H1 (cell line): Measurements from ENCODE around the gene ADD1. TPM values are rescaled to one million over a fixed set of nuclear protein-coding genes. Genes with fewer than 3 reads are reported as not detected.

Experiments
- CTCF ChIA-PET: fragments of 300-600 bp; sonication (Branson Sonifier 250); formaldehyde crosslinking; loops from one replicate; lab custom pipeline; 2021; ENCODE audit not compliant: partially characterized antibody; lab: Charles Lee
- POLR2A ChIA-PET: fragments of 300-600 bp; sonication (Branson Sonifier 250); formaldehyde crosslinking; loops from one replicate; lab custom pipeline; 2021; ENCODE audit warnings: inconsistent platforms; ENCODE audit not compliant: partially characterized antibody; lab: Charles Lee
- DNase-seq, 2 experiments: peaks; one replicate each; pipeline versions ENCODE4 v3.0.0 to v3.0.0-alpha.2; 2010 to 2022; ENCODE audit warnings: low spot score in 2 of 2, low read depth in 1 of 2, mixed read lengths in 1 of 2
- FAIRE-seq: peaks from 2 replicates; lab custom pipeline; 2011; peaks lifted over from hg19 to GRCh38; lab: Jason Lieb, UNC
- H2AFZ ChIP-seq: 2 replicates; pipeline ENCODE4 v1.8.1; 2012; ENCODE audit warnings: low read length, inconsistent platforms
- H2AK5ac ChIP-seq: 2 replicates; pipeline ENCODE4 v1.6.1; 2013; ENCODE audit warnings: low read depth, low read length
- H2BK120ac ChIP-seq: replicated peaks from 2 replicates; pipeline ENCODE3; 2013; ENCODE audit warnings: low read depth, low read length, inconsistent platforms
- H2BK12ac ChIP-seq: 2 replicates; pipeline ENCODE4 v1.6.1; 2013; ENCODE audit warnings: low read depth, low read length
- H2BK15ac ChIP-seq: 2 replicates; pipeline ENCODE4 v1.6.1; 2013; ENCODE audit warnings: low read length
- H2BK20ac ChIP-seq: 2 replicates; pipeline ENCODE4 v1.6.1; 2013; ENCODE audit warnings: low read length
- H2BK5ac ChIP-seq: 2 replicates; pipeline ENCODE4 v1.6.1; 2013; ENCODE audit warnings: low read depth, low read length
- H3K14ac ChIP-seq: 2 replicates; pipeline ENCODE4 v1.6.1; 2013; ENCODE audit warnings: inconsistent platforms; ENCODE audit not compliant: insufficient read length
- H3K18ac ChIP-seq: 2 replicates; pipeline ENCODE4 v1.6.1; 2013; ENCODE audit warnings: low read length; ENCODE audit errors: extremely low read depth
- H3K23ac ChIP-seq: 2 replicates; pipeline ENCODE4 v1.6.1; 2013; ENCODE audit warnings: inconsistent platforms; ENCODE audit not compliant: insufficient read length
- H3K23me2 ChIP-seq: 2 replicates; pipeline ENCODE4 v1.6.1; 2013; ENCODE audit warnings: low read depth, low read length
- H3K27ac ChIP-seq: 2 replicates; pipeline ENCODE4 v1.6.1; 2011; ENCODE audit warnings: low read depth, low read length, inconsistent platforms
- H3K27me3 ChIP-seq, 4 experiments: replicated peaks in 1 of 4; 1 replicate in 1 of 4; 2 replicates in 3 of 4; pipeline versions ENCODE4 v1.6.1 to v1.8.1; 2011 to 2013; ENCODE audit warnings: low read length in 3 of 4, mild to moderate bottlenecking in 3 of 4, inconsistent platforms in 2 of 4, mixed read lengths in 2 of 4, moderate library complexity in 1 of 4; ENCODE audit not compliant: control insufficient read depth in 3 of 4, insufficient read depth in 3 of 4; ENCODE audit errors: extremely low read depth in 1 of 4
- H3K36me3 ChIP-seq, 4 experiments: 2 replicates each; pipeline versions ENCODE4 v1.6.1 to v1.8.1; 2011 to 2013; ENCODE audit warnings: mild to moderate bottlenecking in 4 of 4, low read length in 3 of 4, moderate library complexity in 2 of 4, control low read depth in 1 of 4, inconsistent platforms in 1 of 4; ENCODE audit not compliant: insufficient read depth in 4 of 4, control insufficient read depth in 2 of 4
- H3K4ac ChIP-seq: replicated peaks from 2 replicates; pipeline ENCODE3; 2013; ENCODE audit warnings: low read length, low read depth, mixed read lengths, inconsistent platforms; ENCODE audit not compliant: insufficient read length
- H3K4me1 ChIP-seq, 4 experiments: replicated peaks in 1 of 4; 1 replicate in 1 of 4; 2 replicates in 3 of 4; pipeline versions ENCODE4 v1.6.1 to v1.8.1; 2011 to 2013; ENCODE audit warnings: low read length in 3 of 4, inconsistent platforms in 2 of 4, mixed read lengths in 1 of 4; ENCODE audit not compliant: insufficient read depth in 4 of 4, control insufficient read depth in 3 of 4
- H3K4me2 ChIP-seq, 2 experiments: 2 replicates each; pipeline versions ENCODE4 v1.6.1 to v1.8.1; 2011 to 2013; ENCODE audit warnings: low read depth in 2 of 2, low read length in 2 of 2, control low read depth in 1 of 2, inconsistent platforms in 1 of 2, mild to moderate bottlenecking in 1 of 2; ENCODE audit not compliant: insufficient read depth in 1 of 2
- H3K4me3 ChIP-seq, 4 experiments: fragments of 200-600, 300-600 bp in 1 of 4; sonication (generic), shearing (Covaris generic), sonication (Bioruptor Twin) in 1 of 4; 2 replicates each; pipeline versions ENCODE4 v1.5.1 to v1.8.1; 2011 to 2016; ENCODE audit warnings: low read length in 4 of 4, low read depth in 3 of 4, control low read depth in 2 of 4, inconsistent platforms in 2 of 4, mild to moderate bottlenecking in 2 of 4, mixed read lengths in 1 of 4, moderate library complexity in 1 of 4; ENCODE audit not compliant: insufficient read depth in 2 of 4; ENCODE audit errors: extremely low read depth in 1 of 4
- H3K56ac ChIP-seq: replicated peaks from 2 replicates; pipeline ENCODE3; 2013; ENCODE audit warnings: low read depth, mild to moderate bottlenecking, mixed read lengths, low read length, inconsistent platforms; ENCODE audit not compliant: insufficient read length
- H3K79me1 ChIP-seq: 2 replicates; pipeline ENCODE4 v1.6.1; 2013; ENCODE audit warnings: low read depth, low read length, control low read depth
- H3K79me2 ChIP-seq, 2 experiments: 2 replicates each; pipeline versions ENCODE4 v1.6.1 to v1.8.1; 2012 to 2013; ENCODE audit warnings: low read length in 2 of 2, mild to moderate bottlenecking in 2 of 2, inconsistent platforms in 1 of 2; ENCODE audit not compliant: insufficient read depth in 2 of 2, control insufficient read depth in 1 of 2
- H3K9ac ChIP-seq, 4 experiments: replicated peaks in 1 of 4; 1 replicate in 1 of 4; 2 replicates in 3 of 4; pipeline versions ENCODE4 v1.6.1 to v1.8.1; 2011 to 2013; ENCODE audit warnings: low read depth in 3 of 4, low read length in 3 of 4, control low read depth in 2 of 4, mild to moderate bottlenecking in 2 of 4, moderate library complexity in 2 of 4, inconsistent platforms in 1 of 4; ENCODE audit errors: extremely low read depth in 1 of 4
- H3K9me3 ChIP-seq, 2 experiments: 2 replicates each; pipeline versions ENCODE4 v1.6.1 to v1.8.1; 2012 to 2013; ENCODE audit warnings: mild to moderate bottlenecking in 2 of 2, moderate library complexity in 2 of 2, control low read depth in 1 of 2, inconsistent platforms in 1 of 2, low read depth in 1 of 2, low read length in 1 of 2, mixed read lengths in 1 of 2; ENCODE audit not compliant: insufficient read depth in 2 of 2
- H4K20me1 ChIP-seq, 2 experiments: replicated peaks in 1 of 2; 2 replicates each; pipeline versions ENCODE3 to v1.8.1; 2011 to 2013; ENCODE audit warnings: inconsistent platforms in 2 of 2, low read length in 2 of 2, mild to moderate bottlenecking in 1 of 2; ENCODE audit not compliant: insufficient read depth in 2 of 2, control insufficient read depth in 1 of 2
- H4K5ac ChIP-seq: 2 replicates; pipeline ENCODE4 v1.6.1; 2013; ENCODE audit warnings: low read length, low read depth, mixed read lengths, inconsistent platforms; ENCODE audit not compliant: insufficient read length
- H4K8ac ChIP-seq: 2 replicates; pipeline ENCODE4 v1.8.0; 2013; ENCODE audit warnings: mild to moderate bottlenecking, moderate library complexity, low read length, inconsistent platforms; ENCODE audit not compliant: insufficient read depth; ENCODE audit errors: extremely low read depth
- H4K91ac ChIP-seq: replicated peaks from 2 replicates; pipeline ENCODE3; 2013; ENCODE audit warnings: low read length, mixed read lengths, inconsistent platforms; ENCODE audit not compliant: insufficient read length
- JUN ChIP-seq: IDR thresholded peaks from 2 replicates; pipeline ENCODE4 v1.6.1; 2011; ENCODE audit warnings: low read depth, mild to moderate bottlenecking, improper control_type of control experiment, low read length
- KDM1A ChIP-seq: fragments of 200-600, 300-600 bp; sonication (generic); IDR thresholded peaks from 2 replicates; pipeline ENCODE4 v1.7.1; 2016; ENCODE audit warnings: mild to moderate bottlenecking, low read length, borderline replicate concordance
- WGBS, 2 experiments: shearing (Covaris generic) in 1 of 2; methylation state at CpG; one replicate each; pipeline versions ENCODE4 v1.1.6 to v1.1.7; 2013 to 2015; ENCODE audit warnings: low lambda C conversion rate in 2 of 2, mixed read lengths in 2 of 2, inconsistent platforms in 1 of 2, low coverage in 1 of 2, missing lambda C conversion rate in 1 of 2; ENCODE audit not compliant: insufficient replicate concordance in 2 of 2, insufficient coverage in 1 of 2, insufficient read length in 1 of 2; ENCODE audit errors: extremely low coverage in 1 of 2, missing lambda C conversion rate in 1 of 2; 5-methylcytosine and 5-hydroxymethylcytosine counted together
- polyA plus RNA-seq, 7 experiments: library from polyadenylated mRNA; depleted of rRNA in 3 of 7; stranded (reverse) in 5 of 7; unstranded in 2 of 7; fragments of >200 nt in 5 of 7; fragments of 200-250 nt in 2 of 7; gene quantifications; 1 replicate in 5 of 7; 2 replicates in 1 of 7; 4 replicates in 1 of 7; pipeline versions ENCODE4 v1.2.1 to v1.2.3, GENCODE V29; 2011 to 2013; ENCODE audit warnings: missing spikeins in 2 of 7, mixed read lengths in 2 of 7
- total RNA-seq: library from RNA; stranded (reverse); fragmentation: NEBNext Ultra II Directional; extraction: Animal tissue kit (Norgen Biotek cat#: 25700); gene quantifications from 2 replicates; pipeline ENCODE4 v1.2.1, GENCODE V29; 2021

The ADD1 gene
- total and polyA plus RNA-seq, 2 of the 8 experiments (the other 6 are each of a cell fraction or from before 2014, with no cell fraction given), result 113 to 143 TPM

DNA sequence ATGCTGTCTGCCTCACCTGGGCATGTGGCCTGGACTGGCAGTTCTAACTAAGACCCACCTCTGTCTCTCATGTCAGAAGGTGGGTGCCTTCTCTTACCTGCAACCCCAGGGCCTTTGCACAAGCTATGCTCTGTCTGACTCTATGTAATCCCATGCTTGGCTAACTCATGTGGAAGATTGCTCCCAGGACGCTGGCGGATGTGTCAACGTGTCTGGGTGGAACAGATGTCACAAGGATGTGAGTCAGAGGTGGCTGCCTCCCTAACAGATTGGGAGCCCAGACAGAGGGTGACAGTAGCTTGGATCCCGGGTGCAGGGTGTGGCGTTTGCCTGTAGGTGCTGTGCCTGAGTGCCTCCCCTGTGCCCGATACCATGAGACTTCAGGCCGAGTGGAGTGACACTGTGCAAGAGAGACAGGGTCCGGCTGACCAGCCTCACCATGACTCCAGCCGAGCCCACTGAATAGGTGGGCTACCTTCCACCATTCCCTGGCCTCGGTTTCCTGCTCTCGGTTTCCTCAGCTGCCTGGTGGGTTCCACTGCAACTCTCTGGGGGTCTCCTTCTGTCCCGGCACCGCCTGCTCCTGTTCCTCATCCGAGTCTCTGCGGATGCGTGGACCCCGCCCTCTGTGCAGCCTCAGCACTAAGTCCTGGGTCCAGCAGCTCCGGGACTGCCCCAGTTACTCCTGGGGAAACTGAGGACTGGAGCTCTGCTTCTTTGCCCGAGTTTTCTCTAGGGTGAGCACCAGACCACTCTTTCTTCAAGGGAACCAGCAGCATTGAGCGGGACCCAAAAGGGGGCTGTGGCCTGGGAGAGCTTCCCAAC is 39.8 kb upstream of the ADD1 start:
- H3K27ac ChIP-seq, result no peak overlapping the region
- H3K56ac ChIP-seq, result no peak overlapping the region
- no peaks in the 10 kb centered on the region for H3K79me1 ChIP-seq
- POLR2A ChIA-PET, result interaction anchor here (0.7 to 2.8 kb wide), 7 partner anchors 7 to 42 kb away, joined by 3 to 19 read pairs (median 3); no protein-coding TSS in a partner anchor
- H2BK20ac ChIP-seq, result no peak overlapping the region
- peak overlapping the region; percentile 18; the same call in 1 of the 2 replicates for H4K8ac ChIP-seq
- no peak overlapping the region for H3K14ac ChIP-seq
- H2AFZ ChIP-seq, result no peak overlapping the region
- H3K4me3 ChIP-seq, result no peak overlapping the region
- peak overlapping the region; percentile 37; the same call in 1 of the 2 replicates for H2BK5ac ChIP-seq
- no peak overlapping the region for H2BK12ac ChIP-seq
- H3K4me2 ChIP-seq, result no peak overlapping the region
- peaks cover 0 to 3% of the 10 kb centered on the region in 2 experiments for H4K20me1 ChIP-seq
- H3K18ac ChIP-seq, result no peak overlapping the region
- CTCF ChIA-PET, result interaction anchor here (0.6 to 1.5 kb wide), 3 partner anchors 14 to 560 kb away, joined by 3 to 4 read pairs (median 3); no protein-coding TSS in a partner anchor
- H3K23me2 ChIP-seq, result no peaks in the 10 kb centered on the region
- no peak overlapping the region for H4K5ac ChIP-seq
- no peaks in the 10 kb centered on the region for H3K79me2 ChIP-seq
- H2AK5ac ChIP-seq, result no peak overlapping the region
- H3K9me3 ChIP-seq, result no peaks in the 10 kb centered on the region
- no peak overlapping the region for H3K23ac ChIP-seq
- H3K36me3 ChIP-seq, result no peaks in the 10 kb centered on the region
- DNase-seq (no peak), FAIRE-seq (no peak)
- TF ChIP-seq KDM1A (0 out of 2 replicates have a peak, but pooled peaks have one; percentile 59), JUN (no peak)
- H3K4me1 ChIP-seq, result peaks cover 0 to 15% (median 10%) of the 10 kb centered on the region in 4 experiments; a peak in 4 of 7 replicates
- H3K9ac ChIP-seq, result no peak overlapping the region; a peak in 1 of 7 replicates
- no peak overlapping the region for H3K4ac ChIP-seq
- no peak overlapping the region; the same call in 1 of the 2 replicates for H2BK15ac ChIP-seq
- 92% methylated on average over 20 of the region's 20 CpGs; no CpG with 5 or more reads in 1 of the 2 experiments for WGBS, 2 experiments
- no peak overlapping the region for H2BK120ac ChIP-seq
- H3K27me3 ChIP-seq, result no peaks in the 10 kb centered on the region
- no peak overlapping the region for H4K91ac ChIP-seq
